Ovary (tissue), 9 donors: ENCODE measurements around the gene STAB1. TPM values are rescaled to one million over a fixed set of nuclear protein-coding genes. Genes with fewer than 3 reads are reported as not detected.

Experiments used
- DNase-seq, 5 donors: peaks; one replicate each; pipeline ENCODE4 v3.0.0-alpha.2; 2019 to 2020
- H3K27ac ChIP-seq, 2 donors: fragments of 200-600 bp; one replicate each; pipeline versions ENCODE4 v1.5.1 to v1.8.0; 2019 to 2022
- H3K27me3 ChIP-seq: fragments of 200-600 bp; one replicate; pipeline ENCODE4 v1.8.0; 2022
- H3K36me3 ChIP-seq: fragments of 200-600 bp; sonication (generic); one replicate; pipeline ENCODE4 v1.5.1; 2019
- H3K4me1 ChIP-seq: one replicate; pipeline ENCODE4 v1.8.1; 2013; ENCODE audit warnings: mild to moderate bottlenecking, moderate library complexity; ENCODE audit not compliant: insufficient read depth
- H3K4me3 ChIP-seq: fragments of 200-600 bp; sonication (generic); one replicate; pipeline ENCODE4 v1.5.1; 2017
- H3K9me3 ChIP-seq, 2 donors: fragments of 200-600 bp in 1 of 2; sonication (generic) in 1 of 2; one replicate each; pipeline versions ENCODE4 v1.5.1 to v1.8.1; 2013 to 2019; ENCODE audit warnings: mild to moderate bottlenecking in 1 of 2, moderate library complexity in 1 of 2
- CTCF ChIP-seq, 3 donors: fragments of 450-650 bp in 2 of 3; fragments of 200-600 bp in 1 of 3; IDR thresholded peaks; one replicate each; pipeline versions ENCODE4 v1.5.1 to v1.8.0; 2016 to 2022; ENCODE audit warnings: antibody characterized with exemption in 3 of 3, mild to moderate bottlenecking in 1 of 3
- EP300 ChIP-seq: sonication (generic); formaldehyde crosslinking; IDR thresholded peaks from one replicate; pipeline ENCODE4 v1.6.1; 2017; ENCODE audit warnings: antibody characterized with exemption
- POLR2A ChIP-seq: fragments of 450-650 bp; IDR thresholded peaks from one replicate; pipeline ENCODE4 v1.6.1; 2017; ENCODE audit warnings: antibody characterized with exemption, mild to moderate bottlenecking, moderate library complexity
- WGBS, 3 donors: extraction: QIAGEN DNeasy Blood & Tissue Kit in 1 of 3; methylation state at CpG; one replicate each; pipeline versions ENCODE4 v1.1.5 to v1.1.7; 2013 to 2017; 5-methylcytosine and 5-hydroxymethylcytosine counted together
- intact Hi-C, 4 donors: fragments of 100-400 bp; cut with DNase I; formaldehyde crosslinking; loops; one replicate each; pipeline versions ENCODE4 v1.11.0 to v1.15.1; 2022 to 2023
- polyA plus RNA-seq, 2 donors: library from polyadenylated mRNA; stranded (reverse); fragments of 200-250 nt in 1 of 2; fragments of 350-450 nt in 1 of 2; fragmentation: Illumina TruSeq in 1 of 2; extraction: RNeasy Lipid Tissue Mini Kit (QIAGEN cat#74804) in 1 of 2; gene quantifications; one replicate each; pipeline ENCODE4 v1.2.3, GENCODE V29; 2013 to 2014
- small RNA-seq: library from RNA; depleted of rRNA; stranded (forward); fragments of <200 nt; gene quantifications from one replicate; pipeline ENCODE3, GENCODE V24; 2016
- total RNA-seq, 7 donors: library from RNA; depleted of rRNA in 2 of 7; stranded (reverse); fragments of >200 nt in 2 of 7; fragmentation: NEBNext Ultra II Directional in 3 of 7; extraction: Animal tissue kit (Norgen Biotek cat#: 25700) in 3 of 7; gene quantifications; one replicate each; pipeline versions ENCODE4 v1.1.0 to v1.2.4, GENCODE V29; 2016 to 2023
- donor health status: DM: no; HTN: no; CAD: no; lungs with moderate emphysema.
- donor health status: DM: no; HTN: no; CAD: no.
- donor health status: Bipolar disorder and iron deficiency.
- donor health status: DM: yes; HTN: yes; CAD: no.
- donor health status: DM: no; HTN: no; CAD: no.
- donor health status: DM: yes; HTN: yes; CAD: no.

STAB1 gene
- total and polyA plus RNA-seq, 9 donors, result 21.4 to 114 (median 47.5) TPM

- intact Hi-C loops, result no loop called here
- WGBS, 3 donors, result 96 to 100% (median 96%) methylated on average over 2 of the region's 2 CpGs
- TF ChIP-seq POLR2A (no peak), EP300 (no peak), CTCF (IDR thresholded peaks at IDR 0.05) (no peak)
- DNase-seq, result no peak
- Histone ChIP-seq H3K36me3 (no peaks in the 10 kb centered on the region), H3K4me1 (peaks cover 3% of the 10 kb centered on the region), H3K27me3 (no peaks in the 10 kb centered on the region), H3K27ac (no peak overlapping the region), H3K9me3 (no peaks in the 10 kb centered on the region), H3K4me3 (no peak overlapping the region)
Observed at GRCh38 chr3:52568069-52568468, 72.9 kb downstream of the STAB1 start.

GRCh38 chr3:52570076-52570475 is 74.9 kb downstream of the STAB1 start:
- no peak overlapping the region for H3K27ac ChIP-seq
- no peak for DNase-seq

GRCh38 chr3:52572221-52572620 is 77.1 kb downstream of the STAB1 start:
- Histone ChIP-seq H3K4me3 (no peak overlapping the region), H3K4me1 (peaks cover 3% of the 10 kb centered on the region), H3K9me3 (no peaks in the 10 kb centered on the region), H3K27me3 (no peaks in the 10 kb centered on the region), H3K27ac (no peak overlapping the region), H3K36me3 (no peaks in the 10 kb centered on the region)
- no peak for DNase-seq
- TF ChIP-seq CTCF (IDR thresholded peaks at IDR 0.05), result no peak
- no peak for TF ChIP-seq POLR2A
- no peak for TF ChIP-seq EP300
- intact Hi-C loops, result no loop called here
- 49 to 84% (median 51%) methylated on average over 6 of the region's 6 CpGs for WGBS, 3 donors

More at GRCh38 chr3:52570076-52570475, 74.9 kb downstream of the STAB1 start:
- peaks cover 3% of the 10 kb centered on the region for H3K4me1 ChIP-seq
- H3K9me3 ChIP-seq, result no peaks in the 10 kb centered on the region
- no peak overlapping the region for H3K4me3 ChIP-seq
- no peaks in the 10 kb centered on the region for H3K27me3 ChIP-seq
- 36 to 53% (median 42%) methylated on average over 4 of the region's 4 CpGs for WGBS, 3 donors
- intact Hi-C loops, result no loop called here
- no peak for TF ChIP-seq CTCF (IDR thresholded peaks at IDR 0.05)
- TF ChIP-seq POLR2A, result no peak
- no peak for TF ChIP-seq EP300
- no peaks in the 10 kb centered on the region for H3K36me3 ChIP-seq

Small RNAs within 50 kb of the gene (small RNA-seq; reads per million reads assigned to genes)
- gene RNU6-856P (not detected), gene RNU6ATAC16P (not detected)

Other genes with a start within 250 kb of the STAB1 start
- gene PPM1M, start 249.6 kb upstream of the STAB1 start, total RNA-seq, result 10 to 100 TPM; 15.4 to 32.4 (median 23.4) TPM
- gene PPM1M, start 249.6 kb upstream of the STAB1 start, polyA plus RNA-seq, result 10 to 100 TPM; 25.7 to 48.4 TPM
- gene WDR82, start 216.7 kb upstream of the STAB1 start, total RNA-seq, result 100 to 1,000 TPM in 2 of 7 donors, 10 to 100 TPM in 5; 36.4 to 104 (median 95.2) TPM
- gene WDR82, start 216.7 kb upstream of the STAB1 start, polyA plus RNA-seq, result 100 to 1,000 TPM in 1 of 2 donors, 10 to 100 TPM in 1; 55.3 to 110 TPM
- gene GLYCTK, start 207.5 kb upstream of the STAB1 start, total RNA-seq, result 10 to 100 TPM in 1 of 7 donors, 1 to 10 TPM in 6; 3.7 to 12.2 (median 6.2) TPM
- gene GLYCTK, start 207.5 kb upstream of the STAB1 start, polyA plus RNA-seq, result 1 to 10 TPM in 1 of 2 donors, under 1 TPM in 1; 0.83 to 6.8 TPM
- 10 to 100 TPM in 2 of 7 donors, 1 to 10 TPM in 5; 5.0 to 15.7 (median 7.8) TPM for gene DNAH1, start 179.0 kb upstream of the STAB1 start, total RNA-seq
- 1 to 10 TPM; 3.1 to 3.9 TPM for gene DNAH1, start 179.0 kb upstream of the STAB1 start, polyA plus RNA-seq
- 10 to 100 TPM; 31.7 to 71.0 (median 63.8) TPM for gene BAP1, start 85.3 kb upstream of the STAB1 start, total RNA-seq
- 10 to 100 TPM; 45.5 to 56.6 TPM for gene BAP1, start 85.3 kb upstream of the STAB1 start, polyA plus RNA-seq
- 10 to 100 TPM in 1 of 7 donors, 1 to 10 TPM in 6; 2.5 to 18.2 (median 6.2) TPM for gene PHF7, start 84.7 kb upstream of the STAB1 start, total RNA-seq
- gene PHF7, start 84.7 kb upstream of the STAB1 start, polyA plus RNA-seq, result 1 to 10 TPM; 3.7 to 8.9 TPM
- 10 to 100 TPM in 1 of 7 donors, 1 to 10 TPM in 6; 1.5 to 12.3 (median 3.7) TPM for gene SEMA3G, start 50.2 kb upstream of the STAB1 start, total RNA-seq
- gene SEMA3G, start 50.2 kb upstream of the STAB1 start, polyA plus RNA-seq, result 10 to 100 TPM in 1 of 2 donors, 1 to 10 TPM in 1; 8.2 to 11.9 TPM
- gene TNNC1, start 41.3 kb upstream of the STAB1 start, total RNA-seq, result 1 to 10 TPM in 3 of 7 donors, under 1 TPM in 4; 0.31 to 2.3 (median 0.88) TPM
- 1 to 10 TPM; 1.6 to 1.8 TPM for gene TNNC1, start 41.3 kb upstream of the STAB1 start, polyA plus RNA-seq
- 100 to 1,000 TPM in 4 of 7 donors, 10 to 100 TPM in 3; 73.6 to 142 (median 102) TPM for gene NISCH, start 39.7 kb upstream of the STAB1 start, total RNA-seq
- gene NISCH, start 39.7 kb upstream of the STAB1 start, polyA plus RNA-seq, result 10 to 100 TPM; 74.7 to 77.7 TPM
- 10 to 100 TPM; 19.6 to 76.6 (median 51.9) TPM for gene NT5DC2, start 38.5 kb downstream of the STAB1 start, total RNA-seq
- gene NT5DC2, start 38.5 kb downstream of the STAB1 start, polyA plus RNA-seq, result 100 to 1,000 TPM in 1 of 2 donors, 10 to 100 TPM in 1; 46.6 to 129 TPM
- gene UQCC5, start 41.3 kb downstream of the STAB1 start, total RNA-seq, result 10 to 100 TPM in 6 of 7 donors, 1 to 10 TPM in 1; 1.4 to 44.7 (median 27.4) TPM
- gene UQCC5, start 41.3 kb downstream of the STAB1 start, polyA plus RNA-seq, result 10 to 100 TPM in 1 of 2 donors, 1 to 10 TPM in 1; 7.7 to 53.0 TPM
- gene PBRM1, start 190.6 kb downstream of the STAB1 start, total RNA-seq, result 10 to 100 TPM; 63.2 to 95.7 (median 69.7) TPM
- 10 to 100 TPM; 19.8 to 30.9 TPM for gene PBRM1, start 190.6 kb downstream of the STAB1 start, polyA plus RNA-seq
- 10 to 100 TPM; 46.0 to 82.7 (median 62.7) TPM for gene GNL3, start 190.7 kb downstream of the STAB1 start, total RNA-seq
- 10 to 100 TPM; 39.6 to 41.4 TPM for gene GNL3, start 190.7 kb downstream of the STAB1 start, polyA plus RNA-seq
- 10 to 100 TPM; 42.3 to 67.8 (median 57.4) TPM for gene GLT8D1, start 210.5 kb downstream of the STAB1 start, total RNA-seq
- gene GLT8D1, start 210.5 kb downstream of the STAB1 start, polyA plus RNA-seq, result 10 to 100 TPM; 63.2 to 72.9 TPM
- gene SPCS1, start 210.8 kb downstream of the STAB1 start, total RNA-seq, result 100 to 1,000 TPM in 2 of 7 donors, 10 to 100 TPM in 5; 67.7 to 104 (median 80.3) TPM
- 100 to 1,000 TPM; 138 to 216 TPM for gene SPCS1, start 210.8 kb downstream of the STAB1 start, polyA plus RNA-seq